Ishikawa (cell line): ENCODE data around the gene RNF44.

ENCODE experiments used
- CEBPB ChIP-seq: IDR thresholded peaks from 2 replicates; pipeline ENCODE4 v1.6.1; 2012
- CREB1 ChIP-seq: IDR thresholded peaks from 2 replicates; pipeline ENCODE4 v1.6.1; 2012; ENCODE audit warnings: low read depth
- EGR1 ChIP-seq: IDR thresholded peaks from 2 replicates; pipeline ENCODE4 v1.6.1; 2012
- EP300 ChIP-seq: IDR thresholded peaks from 2 replicates; pipeline ENCODE4 v1.6.1; 2012; ENCODE audit warnings: borderline replicate concordance
- FOXM1 ChIP-seq: IDR thresholded peaks from 2 replicates; pipeline ENCODE4 v1.6.1; 2012; ENCODE audit warnings: low read depth, borderline replicate concordance
- MAX ChIP-seq: IDR thresholded peaks from 2 replicates; pipeline ENCODE4 v1.6.1; 2012
- NFIC ChIP-seq: IDR thresholded peaks from 2 replicates; pipeline ENCODE4 v1.6.1; 2012
- RAD21 ChIP-seq: IDR thresholded peaks from 2 replicates; pipeline ENCODE4 v1.6.1; 2012; ENCODE audit warnings: low read depth
- REST ChIP-seq: IDR thresholded peaks from 2 replicates; pipeline ENCODE4 v1.6.1; 2012; ENCODE audit warnings: low read depth, mild to moderate bottlenecking
- TAF1 ChIP-seq: IDR thresholded peaks from 2 replicates; pipeline ENCODE4 v1.6.1; 2012; ENCODE audit warnings: low read depth, mild to moderate bottlenecking
- TCF12 ChIP-seq: IDR thresholded peaks from 2 replicates; pipeline ENCODE4 v1.6.1; 2012; ENCODE audit warnings: low read depth
- TEAD4 ChIP-seq: IDR thresholded peaks from 2 replicates; pipeline ENCODE4 v1.6.1; 2012
- USF1 ChIP-seq: IDR thresholded peaks from 2 replicates; pipeline ENCODE4 v1.6.1; 2012
- YY1 ChIP-seq: IDR thresholded peaks from 2 replicates; pipeline ENCODE4 v1.6.1; 2012; ENCODE audit warnings: low read depth
- ZBTB7A ChIP-seq: IDR thresholded peaks from 2 replicates; pipeline ENCODE4 v1.6.1; 2012; ENCODE audit warnings: low read depth

RNF44 gene

GRCh38 chr5:176536902-176537553 lies at the start of gene RNF44:
RNF44 (minus strand) TSS chr5:176537402; CDS start chr5:176532472, 4,930 bp downstream.
- no peak; the same call in 1 of the 2 replicates for TF ChIP-seq ZBTB7A
- TF ChIP-seq EGR1: peak; percentile 49; the same call in 1 of the 2 replicates
- TF ChIP-seq TCF12: no peak; the same call in 1 of the 2 replicates
- TF ChIP-seq MAX: peak; percentile 91
- peak; percentile 62 for TF ChIP-seq TEAD4
- TF ChIP-seq NFIC: no peak
- peak; percentile 95 for TF ChIP-seq USF1
- peak; percentile 93 for TF ChIP-seq YY1
- TF ChIP-seq TAF1: 0 out of 2 replicates have a peak, but pooled peaks have one; percentile 5
- peak; percentile 60 for TF ChIP-seq FOXM1
- no peak for TF ChIP-seq CEBPB
- TF ChIP-seq CREB1: no peak
- no peak for TF ChIP-seq RAD21
- TF ChIP-seq EP300: 0 out of 2 replicates have a peak, but pooled peaks have one; percentile 23
- peak; percentile 57 for TF ChIP-seq REST

- no peak for TF ChIP-seq TEAD4
- no peak for TF ChIP-seq REST
- TF ChIP-seq YY1: no peak
- TF ChIP-seq CREB1: no peak
- TF ChIP-seq TCF12: no peak
- no peak for TF ChIP-seq ZBTB7A
- no peak for TF ChIP-seq EP300
- TF ChIP-seq CEBPB: no peak
- no peak for TF ChIP-seq MAX
- TF ChIP-seq FOXM1: no peak
- no peak for TF ChIP-seq NFIC
- no peak for TF ChIP-seq TAF1
- TF ChIP-seq EGR1: no peak
- no peak for TF ChIP-seq RAD21
- no peak for TF ChIP-seq USF1
Observed at GRCh38 chr5:176583076-176583475, 45.9 kb upstream of the RNF44 start.

GRCh38 chr5:176581361-176581760 lies 44.2 kb upstream of the RNF44 start:
- TF ChIP-seq MAX (no peak), REST (no peak), USF1 (no peak), CREB1 (no peak), FOXM1 (no peak), TEAD4 (no peak), TAF1 (no peak), TCF12 (no peak)

GRCh38 chr5:176579323-176579722 lies 42.1 kb upstream of the RNF44 start:
- TF ChIP-seq TAF1 (no peak), MAX (no peak), FOXM1 (no peak), REST (no peak), TEAD4 (no peak), EGR1 (no peak), NFIC (no peak), CREB1 (no peak), USF1 (no peak), EP300 (no peak)
